Right forelimb (tissue), 1 donor: Measurements from ENCODE around the gene DLG2.

ENCODE experiments used
- DNase-seq: peaks from one replicate; pipeline ENCODE4 v3.0.0-alpha.2; 2018

The DLG2 gene

DNA sequence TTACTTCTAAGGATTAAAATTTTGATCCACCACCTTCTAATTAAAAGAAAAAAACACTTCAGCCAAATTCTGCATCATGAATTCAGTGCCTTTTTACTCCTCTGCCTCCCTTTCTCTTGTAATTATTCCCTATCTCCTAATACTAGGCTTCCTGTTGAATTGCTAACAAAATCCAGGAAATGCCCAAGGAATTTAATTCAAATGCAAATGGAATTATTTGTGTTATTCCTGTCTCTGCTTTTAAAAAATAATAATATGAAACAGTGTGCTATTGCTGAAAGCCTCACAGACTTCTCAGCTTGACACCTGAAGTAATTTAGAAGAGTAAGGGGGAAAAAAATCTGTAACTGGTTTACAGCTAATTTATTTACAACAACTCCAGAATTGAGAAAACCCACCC, 85.5 kb downstream of the DLG2 start:
- DNase-seq = no peak

DNA sequence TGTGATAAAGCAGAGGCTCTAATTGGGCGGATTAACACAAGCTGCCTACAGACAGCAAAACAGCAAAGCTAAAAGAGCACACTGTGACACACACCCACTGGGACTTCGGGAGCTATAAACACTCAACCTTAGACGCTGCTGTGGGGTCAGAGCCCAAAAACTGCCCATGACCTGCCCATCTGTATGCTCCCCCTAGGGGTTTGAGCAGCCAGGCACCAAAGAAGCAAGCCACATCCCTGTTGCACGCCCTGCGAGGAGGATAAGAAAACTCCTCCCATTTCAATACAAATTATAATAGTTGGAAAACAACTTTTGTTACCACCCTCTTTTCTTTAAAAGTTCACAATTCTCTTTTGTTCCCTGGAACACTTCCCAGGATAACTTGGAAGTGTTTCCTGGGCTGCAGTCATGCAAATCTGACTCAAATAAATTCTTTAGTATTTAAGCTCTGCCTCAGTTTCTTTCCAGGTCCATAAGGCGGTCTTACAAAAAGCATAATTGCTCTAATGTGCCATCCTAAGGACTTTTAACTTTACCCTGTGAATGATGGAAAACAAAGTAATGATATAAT, 86.4 kb downstream of the DLG2 start:
- DNase-seq = no peak

DNA sequence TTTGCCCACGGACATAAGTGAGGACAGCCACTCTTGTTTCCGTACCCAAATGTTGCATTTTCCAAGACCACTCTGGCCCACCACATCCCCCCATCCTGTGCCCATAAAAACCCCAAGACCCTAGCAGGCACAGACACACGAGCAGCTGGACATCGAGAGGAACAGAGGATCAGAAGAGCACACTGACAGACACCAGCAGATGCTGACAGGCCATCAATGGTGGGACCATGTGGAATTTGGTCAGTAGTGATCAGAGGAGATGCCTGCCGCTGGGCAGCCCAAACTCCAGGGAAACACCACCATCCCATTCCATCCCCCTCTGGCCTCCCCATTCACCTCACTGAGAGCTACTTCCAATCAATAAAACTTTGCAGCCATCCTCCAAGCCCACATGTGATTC, 87.0 kb downstream of the DLG2 start:
- DNase-seq = no peak

DNA sequence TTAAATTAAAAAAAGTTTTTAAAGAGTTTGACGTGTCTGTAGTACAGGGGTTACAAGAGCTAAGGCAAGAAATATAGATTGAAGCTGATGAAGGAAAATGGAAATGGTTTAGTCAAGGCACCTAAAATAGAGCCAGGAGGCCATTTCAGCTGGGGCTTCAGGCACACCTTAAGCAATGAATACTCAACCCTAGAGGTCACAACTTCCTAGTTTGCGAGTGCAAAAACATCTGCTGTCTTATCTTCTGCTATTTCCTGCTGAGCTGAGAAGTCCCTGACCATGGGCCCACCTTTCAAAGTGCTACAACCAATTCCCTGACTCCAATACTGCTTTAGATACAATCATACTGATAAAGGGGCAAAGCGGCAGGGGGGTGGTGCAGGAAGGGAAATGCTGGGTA, 87.4 kb downstream of the DLG2 start:
- DNase-seq = no peak

DNA sequence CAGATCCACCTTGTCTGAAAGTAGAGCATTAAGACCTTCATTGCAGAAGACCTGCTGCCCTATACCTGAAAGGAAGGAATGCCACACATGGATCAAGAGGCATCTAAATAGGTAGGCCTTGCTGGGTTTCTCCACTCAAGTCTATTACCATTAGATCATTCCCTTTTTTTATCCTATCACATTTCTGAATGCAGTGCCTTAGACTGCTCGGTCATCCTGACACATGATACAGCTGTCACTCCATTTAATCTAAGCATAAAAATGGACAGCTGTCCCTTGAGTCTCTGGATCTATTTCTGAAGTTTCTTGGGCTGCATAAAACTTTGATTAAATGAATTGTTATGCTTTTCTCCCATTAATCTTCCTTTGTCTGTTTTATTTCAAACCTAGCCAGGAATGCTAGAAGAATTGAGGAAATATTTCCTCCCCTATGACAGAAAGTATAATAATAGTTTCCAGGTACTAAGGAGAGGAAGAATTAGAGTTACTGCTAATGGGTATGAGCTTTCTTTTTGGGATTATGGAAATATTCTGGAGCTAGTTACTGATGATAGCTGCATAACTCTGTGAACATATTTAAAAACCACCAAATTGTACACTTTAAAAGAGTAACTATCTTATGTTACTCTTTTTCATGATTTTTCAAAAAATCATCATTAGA, 88.0 kb downstream of the DLG2 start:
- no peak for DNase-seq

DNA sequence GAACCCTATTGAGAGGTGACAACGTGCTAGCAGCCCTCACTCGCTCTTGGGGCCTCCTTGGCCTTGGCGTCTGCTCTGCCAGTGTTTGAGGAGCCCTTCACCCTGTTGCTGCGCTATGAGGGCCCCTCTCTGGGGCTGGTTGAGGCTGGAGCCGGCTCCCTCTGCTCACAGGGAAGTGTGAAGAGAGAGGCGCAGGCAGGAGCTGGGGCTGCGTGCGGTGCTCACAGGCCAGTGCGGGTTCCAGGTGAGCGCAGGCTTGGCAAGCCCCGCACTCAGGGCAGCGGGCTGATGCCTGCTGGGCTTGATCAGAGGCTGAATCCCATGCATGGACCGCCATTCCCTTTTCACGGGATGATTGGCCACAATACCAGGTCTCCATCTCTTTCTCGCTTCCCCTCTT, 90.7 kb downstream of the DLG2 start:
- no peak for DNase-seq

DNA sequence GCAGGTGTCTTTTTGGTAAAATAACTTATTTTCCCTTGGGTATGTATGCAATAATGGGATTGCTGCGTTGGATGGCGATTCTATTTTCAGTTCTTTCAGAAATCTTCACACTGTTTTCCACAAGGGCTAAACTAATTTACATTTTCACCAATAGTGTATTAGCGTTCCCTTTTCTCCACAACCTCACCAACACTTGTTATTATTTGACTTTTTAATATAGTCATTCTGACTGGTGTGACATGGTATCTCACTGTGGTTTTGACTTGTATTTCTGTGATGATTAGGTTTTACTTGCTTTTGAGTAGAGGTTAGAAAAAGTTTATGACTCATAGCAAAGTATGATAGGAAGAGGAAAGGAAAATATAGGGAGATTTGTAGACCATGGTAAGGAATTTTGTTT, 92.3 kb downstream of the DLG2 start:
- DNase-seq = no peak

DNA sequence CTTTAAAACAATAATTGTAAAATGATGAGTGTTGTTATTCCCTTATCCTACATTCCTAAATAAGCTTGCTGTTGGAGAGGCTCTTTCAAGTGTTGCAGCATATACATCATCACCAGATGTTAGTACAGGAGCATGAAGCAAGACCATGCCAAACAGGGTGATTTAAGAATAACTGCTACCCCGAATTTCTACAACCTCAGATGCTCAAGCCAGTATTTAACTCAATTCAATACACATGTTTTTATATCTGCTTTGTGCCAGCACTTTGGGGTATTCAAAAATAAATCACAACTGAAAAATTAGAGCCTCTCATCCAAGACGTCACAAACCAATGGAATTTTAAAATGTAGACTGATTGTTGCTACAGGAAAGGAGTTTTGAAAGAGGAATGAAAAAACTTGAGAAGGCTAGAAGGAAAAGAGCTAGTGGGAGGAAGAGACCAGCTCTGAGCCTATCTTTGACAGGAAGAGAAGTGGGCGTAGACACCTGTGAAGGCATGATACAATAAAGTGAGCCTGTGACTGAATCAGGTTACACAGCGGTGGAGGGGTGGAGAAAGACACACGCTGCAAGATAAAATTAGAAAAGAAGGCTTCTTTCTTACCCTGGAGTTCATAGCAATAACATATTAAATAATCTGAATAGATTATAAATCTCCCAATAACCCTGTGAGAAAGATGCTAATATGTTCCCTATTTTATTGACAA, 95.8 kb downstream of the DLG2 start:
- DNase-seq = no peak

DNA sequence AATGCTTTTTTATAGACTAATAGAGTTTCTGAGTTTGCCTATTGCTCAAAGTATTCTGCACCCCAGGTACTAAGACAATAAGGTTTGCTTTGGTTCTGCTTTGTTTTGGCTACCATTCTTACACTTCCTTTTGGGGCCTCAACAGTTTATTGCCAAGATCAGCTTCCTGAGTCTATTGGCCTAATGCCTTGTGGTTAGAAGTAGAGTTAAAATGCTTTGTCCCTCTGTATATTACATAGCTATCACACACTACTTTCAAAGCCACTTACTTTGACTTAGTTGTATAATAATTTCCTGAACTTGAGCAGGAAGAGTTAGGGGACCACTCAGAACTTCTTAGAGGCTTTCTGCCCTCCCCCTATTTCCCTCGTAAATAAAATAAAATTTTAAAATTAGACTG, 96.5 kb downstream of the DLG2 start:
- DNase-seq = no peak

DNA sequence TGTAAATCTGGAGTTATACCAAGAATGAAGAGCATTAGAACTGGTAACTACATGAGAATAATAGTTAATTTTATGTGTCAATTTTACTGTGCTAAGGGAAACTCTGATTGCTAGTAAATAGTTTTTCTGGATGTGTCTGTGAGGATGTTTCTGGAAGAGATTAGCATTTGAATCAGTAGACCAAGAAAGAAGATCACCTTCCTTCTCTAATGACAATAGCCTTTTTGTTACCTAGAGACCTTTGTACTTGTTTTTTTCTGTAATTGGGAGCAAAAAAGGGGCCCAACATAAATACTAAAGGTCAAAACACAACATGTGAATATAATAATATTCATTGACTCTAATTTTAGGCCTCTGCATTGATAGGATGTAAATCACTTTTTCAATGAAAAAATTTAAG, 100.6 kb downstream of the DLG2 start:
- DNase-seq = no peak

DNA sequence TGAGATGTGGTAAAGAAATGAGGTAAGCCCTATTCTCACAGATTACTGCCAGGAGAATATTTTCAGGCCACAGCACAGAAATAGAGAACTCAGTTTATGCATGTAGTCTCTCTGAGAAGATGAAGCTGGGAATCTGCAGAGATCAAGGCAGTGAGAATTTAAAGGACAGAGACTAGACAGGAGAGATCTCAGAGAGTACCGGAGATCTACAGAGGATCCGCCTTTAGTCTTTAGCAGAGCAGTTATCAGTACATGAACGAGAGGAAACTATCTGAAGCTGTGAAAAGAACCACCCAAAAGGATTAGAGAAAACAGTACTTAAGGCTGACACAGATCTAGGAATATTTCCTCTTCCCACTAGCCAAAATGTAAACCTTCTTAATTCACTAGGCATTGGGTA, 101.5 kb downstream of the DLG2 start:
- no peak for DNase-seq

DNA sequence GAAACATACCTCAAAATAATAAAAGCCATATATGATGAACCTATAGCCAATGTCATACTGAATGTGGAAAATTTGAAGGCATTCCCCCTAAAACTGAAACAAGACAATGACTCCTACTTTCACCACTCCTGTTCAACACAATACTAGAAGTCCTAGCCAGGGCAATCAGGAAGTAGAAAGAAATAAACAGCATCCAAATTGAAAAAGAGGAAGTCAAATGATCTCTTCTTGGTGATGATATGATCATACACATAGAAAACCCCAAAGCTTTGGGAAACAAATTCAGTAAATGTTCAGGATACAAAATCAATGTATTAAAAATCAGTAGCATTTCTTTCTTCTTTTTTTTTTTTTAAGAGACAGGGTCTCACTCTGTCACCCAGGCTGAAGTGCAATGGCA, 109.9 kb downstream of the DLG2 start:
- no peak for DNase-seq

DNA sequence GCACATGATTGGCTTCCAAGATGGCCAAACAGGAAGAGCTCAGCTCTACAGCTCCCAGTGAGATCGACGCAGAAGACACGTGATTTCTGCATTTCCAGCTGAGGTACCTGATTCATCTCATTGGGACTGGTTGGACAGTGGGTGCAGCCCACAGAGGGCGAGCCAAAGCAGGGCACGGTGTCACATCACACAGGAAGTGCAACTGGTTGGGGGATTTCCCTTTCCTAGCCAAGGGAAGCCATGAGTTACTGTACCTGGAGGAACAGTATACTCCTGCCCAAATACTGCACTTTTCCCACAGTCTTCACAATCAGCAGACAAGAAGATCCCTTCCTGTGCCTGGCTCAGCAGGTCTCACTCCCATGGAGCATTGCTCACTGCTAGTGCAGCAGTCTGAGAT, 131.2 kb downstream of the DLG2 start:
- DNase-seq = no peak

DNA sequence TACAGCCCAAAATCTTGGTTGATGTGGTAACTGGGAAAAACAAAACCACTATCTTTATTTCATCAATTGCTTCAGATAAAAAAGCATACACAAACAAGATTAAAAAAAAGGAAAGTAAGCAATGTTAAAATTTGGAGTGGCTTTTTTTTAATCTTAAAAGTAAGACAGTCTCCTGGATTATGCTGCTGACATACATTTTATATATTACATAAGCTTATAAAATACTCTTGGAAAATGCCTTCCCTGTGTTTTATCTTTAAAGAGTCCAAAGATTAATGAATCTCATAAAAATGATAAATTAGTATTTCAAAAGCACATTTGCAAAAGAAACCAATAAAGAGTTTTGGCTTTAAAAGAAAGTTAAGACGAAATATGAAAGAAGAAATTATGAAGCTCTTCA, 132.7 kb downstream of the DLG2 start:
- DNase-seq = no peak

DNA sequence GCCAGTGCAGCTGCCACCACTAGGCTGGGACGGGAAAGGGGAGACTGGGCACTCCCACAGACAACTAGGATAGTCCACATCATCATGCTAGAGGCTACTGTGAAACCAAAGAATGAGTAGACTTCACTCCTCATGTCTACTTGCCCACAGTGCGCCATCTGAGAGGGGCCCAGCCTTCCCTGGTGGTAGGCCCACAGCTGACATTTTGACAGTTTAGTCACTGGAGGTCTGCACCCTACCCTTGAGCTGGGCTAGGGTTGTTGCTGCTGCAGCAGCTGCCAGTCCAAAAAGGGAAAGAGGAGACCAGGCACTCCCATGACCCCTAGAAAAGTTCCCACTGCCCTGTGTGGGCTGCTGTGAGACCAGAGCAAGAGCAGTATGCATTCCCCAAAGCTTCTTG, 141.2 kb downstream of the DLG2 start:
- no peak for DNase-seq

DNA sequence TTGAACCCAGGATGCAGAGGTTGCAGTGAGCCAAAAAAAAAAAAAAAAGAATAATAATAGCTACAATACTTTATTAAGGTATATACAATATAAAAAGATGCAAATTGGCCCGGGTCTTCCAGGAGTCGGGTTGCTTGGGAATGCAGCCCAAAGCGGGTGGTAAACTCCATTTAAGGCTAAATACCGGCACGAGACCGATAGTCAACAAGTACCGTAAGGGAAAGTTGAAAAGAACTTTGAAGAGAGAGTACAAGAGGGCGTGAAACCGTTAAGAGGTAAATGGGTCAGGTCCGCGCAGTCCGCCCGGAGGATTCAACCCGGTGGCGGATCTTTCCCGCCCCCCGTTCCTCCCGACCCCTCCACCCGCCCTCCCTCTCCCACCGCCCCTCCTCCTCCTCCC, 143.3 kb downstream of the DLG2 start:
- DNase-seq = no peak

DNA sequence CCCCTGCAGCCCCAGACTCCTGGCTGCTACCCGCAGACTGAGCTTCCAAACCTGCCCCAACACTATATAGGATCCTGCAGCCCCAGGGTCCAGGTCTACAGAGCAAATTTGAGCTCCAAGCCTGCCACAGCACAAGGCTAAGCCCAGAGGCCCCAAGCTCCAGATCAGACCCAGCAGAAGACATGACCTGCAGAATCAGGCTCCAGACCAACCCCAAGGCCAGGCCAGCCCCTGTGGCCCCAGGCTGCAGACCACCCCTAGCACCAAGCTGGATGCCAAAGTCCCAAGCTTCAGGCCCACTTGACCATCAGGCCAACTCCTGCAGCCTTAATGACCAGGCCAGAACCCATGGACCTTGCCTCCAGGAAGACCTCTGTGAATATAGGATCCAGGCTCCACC, 145.3 kb downstream of the DLG2 start:
- DNase-seq = no peak

DNA sequence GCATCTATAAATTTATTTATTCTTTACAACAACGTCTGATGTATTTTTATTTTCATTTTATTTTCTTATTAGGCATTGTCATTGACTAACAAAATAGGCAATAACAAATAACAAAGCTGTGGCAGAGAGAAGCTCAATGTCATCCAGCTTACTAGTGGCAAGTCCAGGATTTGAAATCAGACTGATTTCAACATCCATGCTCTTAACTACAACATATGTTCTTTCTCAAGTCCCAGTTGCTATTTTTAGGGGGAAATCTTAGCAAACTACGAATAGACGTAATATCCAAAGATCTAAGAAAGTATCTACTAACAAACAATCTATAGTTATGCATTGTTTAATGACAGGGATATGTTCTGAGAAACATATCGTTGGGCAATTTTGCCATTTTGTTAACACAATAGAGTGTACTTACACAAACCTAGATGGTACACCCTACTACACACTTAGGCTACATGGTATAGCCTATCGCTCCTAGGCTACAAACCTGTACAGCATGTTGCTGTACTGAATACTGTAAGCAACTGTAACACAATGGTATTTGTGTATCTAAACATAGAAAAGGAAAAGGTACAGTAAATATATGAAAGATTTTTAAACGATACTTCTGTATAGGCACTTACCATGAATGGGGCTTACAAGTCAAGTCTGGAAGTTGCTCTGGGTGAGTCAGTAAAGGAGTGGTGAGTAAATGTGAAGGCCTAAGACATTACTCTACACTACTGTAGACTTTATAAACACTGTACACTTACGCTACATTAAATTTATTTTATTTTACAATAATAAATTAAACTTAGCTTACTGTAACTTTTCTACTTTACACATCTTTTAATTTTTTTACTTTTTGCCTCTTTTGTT, 151.3 kb downstream of the DLG2 start:
- DNase-seq = no peak

DNA sequence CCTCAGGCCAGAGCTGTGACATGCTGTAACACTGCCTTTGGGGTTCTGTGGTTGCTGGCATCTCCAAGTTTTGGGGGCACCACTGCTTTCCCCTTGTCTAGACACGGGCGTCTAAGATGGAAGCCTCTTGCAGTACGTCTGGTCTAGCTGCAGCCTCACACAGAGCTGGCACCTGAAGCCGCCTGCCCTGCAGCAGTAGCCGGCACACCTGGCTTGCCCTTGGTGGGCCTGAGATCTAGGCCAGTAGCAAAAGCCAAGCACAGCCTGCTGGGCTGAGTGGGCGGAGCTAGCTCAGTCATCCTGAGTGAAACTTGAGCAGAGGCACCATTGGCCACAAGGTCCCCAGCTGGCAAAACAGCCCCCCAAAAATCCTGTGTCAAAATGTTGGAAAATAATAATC, 154.2 kb downstream of the DLG2 start:
- no peak for DNase-seq

DNA sequence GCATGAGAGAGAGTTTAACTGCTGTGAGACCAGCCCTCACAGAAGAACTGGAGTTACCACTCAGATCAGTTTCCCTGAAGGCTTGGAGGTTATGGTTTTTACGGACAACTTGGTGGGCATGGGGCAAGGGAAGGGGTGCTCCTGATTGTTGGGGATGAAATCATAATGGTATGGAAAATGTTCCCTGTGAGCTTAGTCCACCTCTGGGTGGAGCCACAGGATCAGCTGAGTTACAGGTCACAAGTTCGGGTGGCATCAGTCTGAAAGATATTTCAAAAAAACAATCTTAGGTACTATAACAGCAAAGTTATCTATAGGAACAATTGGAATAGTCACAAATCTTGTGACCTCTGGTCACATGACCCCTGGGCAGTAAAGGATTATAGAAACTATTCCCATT, 162.9 kb downstream of the DLG2 start:
- no peak for DNase-seq

DNA sequence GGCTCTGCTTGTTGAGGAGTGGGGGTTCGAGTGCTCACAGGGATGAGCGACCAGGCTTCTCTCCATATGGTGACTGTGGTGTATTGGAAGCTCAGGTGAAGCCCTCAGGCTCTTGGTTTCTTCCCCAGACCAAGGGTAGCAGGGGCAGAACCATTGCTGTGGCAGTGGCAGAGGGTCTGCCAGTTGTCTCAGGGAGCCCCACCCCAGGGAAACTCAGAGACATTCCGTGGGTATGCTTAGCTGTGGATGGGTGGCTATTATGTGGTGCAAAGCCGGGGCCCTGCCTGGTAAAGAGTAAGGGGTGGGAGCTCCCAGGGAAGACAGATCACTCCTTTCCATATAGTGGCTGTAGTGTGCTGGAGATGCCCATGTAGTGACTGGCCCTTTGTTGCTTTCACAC, 167.8 kb downstream of the DLG2 start:
- DNase-seq = no peak

DNA sequence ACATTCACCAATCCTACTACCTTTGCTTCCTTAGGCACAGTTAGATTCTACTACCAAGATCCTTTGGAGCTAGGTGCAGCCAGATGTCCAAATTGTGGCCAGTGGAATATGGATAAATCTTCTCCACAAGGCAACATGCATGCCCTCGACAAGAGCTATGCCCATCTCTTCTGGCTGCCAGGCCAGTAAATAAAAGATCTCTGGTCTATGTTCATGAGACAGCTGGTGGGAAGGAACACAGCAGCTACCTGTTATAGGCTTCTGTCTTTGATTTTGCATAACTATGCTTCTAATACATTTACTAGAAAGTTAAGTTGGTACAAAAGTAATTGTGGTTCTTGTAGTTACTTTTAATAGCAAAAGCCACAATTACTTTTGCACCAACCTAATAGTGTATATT, 182.7 kb downstream of the DLG2 start:
- no peak for DNase-seq

DNA sequence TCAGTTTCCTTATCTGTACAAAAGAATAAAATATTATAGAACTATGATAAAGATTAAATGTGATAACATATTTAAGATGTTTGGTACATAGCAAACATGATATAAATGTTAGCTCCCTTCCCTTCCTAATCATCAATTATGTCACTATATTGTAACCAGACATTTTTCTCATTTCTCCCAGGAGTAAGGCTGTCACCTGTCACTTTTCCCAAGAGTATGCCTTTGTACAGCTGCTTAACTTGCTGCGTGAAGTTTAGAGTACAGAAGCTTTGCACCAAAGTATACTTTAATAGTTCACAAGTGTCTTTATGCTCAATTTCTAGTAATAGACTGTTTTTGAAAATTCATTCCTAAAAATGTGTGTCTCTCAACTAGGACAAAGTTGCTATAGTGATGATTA, 186.9 kb downstream of the DLG2 start:
- DNase-seq = no peak

DNA sequence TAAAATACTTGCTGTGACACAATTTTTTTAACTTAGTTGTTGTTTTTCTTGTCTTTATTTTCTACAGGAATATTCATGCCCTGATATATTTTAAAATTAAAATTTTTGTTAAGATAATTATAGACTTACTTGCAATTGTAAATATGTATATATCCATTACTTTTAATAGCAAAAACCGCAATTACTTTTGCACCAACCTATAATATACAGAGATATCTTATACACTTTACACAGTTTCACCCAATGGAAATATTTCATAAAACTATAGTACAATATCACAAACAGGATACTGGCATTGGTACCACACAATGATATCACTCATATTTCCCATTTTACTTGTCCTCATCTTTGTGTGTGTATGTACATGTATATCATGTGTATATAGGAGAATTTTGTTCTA, 188.8 kb downstream of the DLG2 start:
- DNase-seq = no peak
